Left ventricle myocardium inferior (tissue), 1 donor: ENCODE data around the gene MAGI2. TPM values are rescaled to one million over a fixed set of nuclear protein-coding genes. Genes with fewer than 3 reads are reported as not detected.

Source experiments
- DNase-seq: peaks from one replicate; pipeline ENCODE4 v3.0.0-alpha.2; 2020
- H3K27ac ChIP-seq: fragments of 200-600 bp; replicated peaks from 2 replicates; pipeline ENCODE4 v1.8.0; 2021
- H3K27me3 ChIP-seq: fragments of 200-600 bp; 2 replicates; pipeline ENCODE4 v1.8.0; 2021; ENCODE audit warnings: low read depth
- H3K36me3 ChIP-seq: fragments of 200-600 bp; 2 replicates; pipeline ENCODE4 v1.8.0; 2021
- H3K4me1 ChIP-seq: fragments of 200-600 bp; 2 replicates; pipeline ENCODE4 v1.8.0; 2021
- H3K4me3 ChIP-seq: fragments of 200-600 bp; 2 replicates; pipeline ENCODE4 v1.8.0; 2021; ENCODE audit warnings: mild to moderate bottlenecking, moderate library complexity
- H3K9me3 ChIP-seq: fragments of 200-600 bp; replicated peaks from 2 replicates; pipeline ENCODE4 v1.8.0; 2021
- CTCF ChIP-seq: fragments of 200-600 bp; IDR thresholded peaks from 2 replicates; pipeline ENCODE4 v1.8.0; 2021; ENCODE audit warnings: antibody characterized with exemption, mild to moderate bottlenecking, borderline replicate concordance
- intact Hi-C: fragments of 100-400 bp; cut with micrococcal nuclease; formaldehyde crosslinking; loops from one replicate; pipeline ENCODE4 v1.11.0; 2022
- total RNA-seq: library from RNA; stranded (reverse); fragmentation: NEBNext Ultra II Directional; extraction: Animal tissue kit (Norgen Biotek cat#: 25700); gene quantifications from one replicate; pipeline ENCODE4 v1.2.1, GENCODE V29; 2021
- donor health status: DM: no; HTN: yes; CAD: no; lungs with severe emphysema.

MAGI2 gene
- total RNA-seq, 1 donor from 2014 or later, result 4.5 TPM

- Histone ChIP-seq H3K4me1 (no peaks in the 10 kb centered on the region), H3K4me3 (no peak overlapping the region), H3K27me3 (peaks cover 8% of the 10 kb centered on the region), H3K27ac (no peak overlapping the region), H3K36me3 (no peaks in the 10 kb centered on the region), H3K9me3 (no peaks in the 10 kb centered on the region)
- no peak for DNase-seq
- TF ChIP-seq CTCF, result no peak
- intact Hi-C loops, result no loop called here
These were observed 1415.9 kb downstream of the MAGI2 start for GRCh38 chr7:78037603-78038002.

- Histone ChIP-seq H3K27me3 (no peaks in the 10 kb centered on the region), H3K36me3 (no peaks in the 10 kb centered on the region), H3K9me3 (no peaks in the 10 kb centered on the region), H3K4me3 (no peak overlapping the region), H3K4me1 (no peaks in the 10 kb centered on the region), H3K27ac (no peak overlapping the region)
- no peak for TF ChIP-seq CTCF
- no peak for DNase-seq
- intact Hi-C loops, result no loop called here
These were observed 1420.1 kb downstream of the MAGI2 start for GRCh38 chr7:78033410-78033809.

- intact Hi-C loops, result no loop called here
These were observed 1427.0 kb downstream of the MAGI2 start for GRCh38 chr7:78026492-78026891.

GRCh38 chr7:78024591-78024990, 1428.9 kb downstream of the MAGI2 start:
- Histone ChIP-seq H3K36me3 (no peaks in the 10 kb centered on the region), H3K27me3 (no peaks in the 10 kb centered on the region), H3K4me3 (no peak overlapping the region), H3K4me1 (peaks cover 9% of the 10 kb centered on the region), H3K9me3 (no peaks in the 10 kb centered on the region), H3K27ac (no peak overlapping the region)
- DNase-seq, result no peak
- intact Hi-C loops, result no loop called here
- TF ChIP-seq CTCF, result no peak

More at GRCh38 chr7:78026492-78026891, 1427.0 kb downstream of the MAGI2 start:
- Histone ChIP-seq H3K36me3 (no peaks in the 10 kb centered on the region), H3K27me3 (no peaks in the 10 kb centered on the region), H3K27ac (no peak overlapping the region), H3K9me3 (no peaks in the 10 kb centered on the region), H3K4me1 (no peaks in the 10 kb centered on the region), H3K4me3 (no peak overlapping the region)
- DNase-seq, result no peak
- TF ChIP-seq CTCF, result no peak

- H3K4me1 ChIP-seq, result peaks cover 18% of the 10 kb centered on the region
- H3K36me3 ChIP-seq, result no peaks in the 10 kb centered on the region
- TF ChIP-seq CTCF, result no peak
- no peaks in the 10 kb centered on the region for H3K27me3 ChIP-seq
- intact Hi-C loops, result no loop called here
- H3K27ac ChIP-seq, result no peak overlapping the region
- no peak overlapping the region for H3K4me3 ChIP-seq
- no peak for DNase-seq
- no peaks in the 10 kb centered on the region for H3K9me3 ChIP-seq
These were observed 1430.3 kb downstream of the MAGI2 start for GRCh38 chr7:78023191-78023590.

- no peak for TF ChIP-seq CTCF
- peaks cover 28% of the 10 kb centered on the region for H3K4me1 ChIP-seq
- H3K27me3 ChIP-seq, result no peaks in the 10 kb centered on the region
- no peak overlapping the region for H3K4me3 ChIP-seq
- no peak overlapping the region for H3K27ac ChIP-seq
- no peak for DNase-seq
- intact Hi-C loops, result no loop called here
- H3K9me3 ChIP-seq, result no peaks in the 10 kb centered on the region
- no peaks in the 10 kb centered on the region for H3K36me3 ChIP-seq
These were observed 1431.3 kb downstream of the MAGI2 start for GRCh38 chr7:78022165-78022564.
